ENCODE data around the gene EGFR. TPM values are rescaled to one million over a fixed set of nuclear protein-coding genes. Genes with fewer than 3 reads are reported as not detected.

Gene EGFR
- total RNA-seq, 3 donors from 2014 or later: 63.6 to 96.3 (median 72.5) TPM

DNA sequence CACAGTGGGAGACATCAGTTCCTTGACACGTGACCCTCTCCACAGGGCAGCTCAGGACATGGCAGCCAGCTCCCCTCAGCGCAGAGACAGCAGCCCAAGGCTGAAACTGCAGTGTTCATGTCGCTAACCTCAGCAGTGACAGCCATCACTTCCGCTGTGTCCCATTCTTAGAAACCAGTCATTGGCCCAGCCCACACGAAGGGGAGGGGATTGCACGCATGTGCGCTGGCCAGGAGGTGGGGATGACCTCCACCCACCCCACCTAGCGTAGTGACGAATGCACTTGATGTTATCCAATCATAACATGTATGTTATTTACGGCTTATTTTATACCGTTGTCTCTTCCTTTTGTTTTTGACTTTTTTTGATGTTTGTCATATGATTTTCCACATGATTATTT is 36.9 kb upstream of the EGFR start:
- ATAC-seq: no peak
- no peaks in the 10 kb centered on the region for H3K4me1 ChIP-seq (ENCODE audit: low read depth)
- intact Hi-C loops (cut with DNase I, micrococcal nuclease): no loop called here
- H3K9me3 ChIP-seq: no peaks in the 10 kb centered on the region
- H3K4me3 ChIP-seq: no peak overlapping the region
- TF ChIP-seq, protein P1, sequence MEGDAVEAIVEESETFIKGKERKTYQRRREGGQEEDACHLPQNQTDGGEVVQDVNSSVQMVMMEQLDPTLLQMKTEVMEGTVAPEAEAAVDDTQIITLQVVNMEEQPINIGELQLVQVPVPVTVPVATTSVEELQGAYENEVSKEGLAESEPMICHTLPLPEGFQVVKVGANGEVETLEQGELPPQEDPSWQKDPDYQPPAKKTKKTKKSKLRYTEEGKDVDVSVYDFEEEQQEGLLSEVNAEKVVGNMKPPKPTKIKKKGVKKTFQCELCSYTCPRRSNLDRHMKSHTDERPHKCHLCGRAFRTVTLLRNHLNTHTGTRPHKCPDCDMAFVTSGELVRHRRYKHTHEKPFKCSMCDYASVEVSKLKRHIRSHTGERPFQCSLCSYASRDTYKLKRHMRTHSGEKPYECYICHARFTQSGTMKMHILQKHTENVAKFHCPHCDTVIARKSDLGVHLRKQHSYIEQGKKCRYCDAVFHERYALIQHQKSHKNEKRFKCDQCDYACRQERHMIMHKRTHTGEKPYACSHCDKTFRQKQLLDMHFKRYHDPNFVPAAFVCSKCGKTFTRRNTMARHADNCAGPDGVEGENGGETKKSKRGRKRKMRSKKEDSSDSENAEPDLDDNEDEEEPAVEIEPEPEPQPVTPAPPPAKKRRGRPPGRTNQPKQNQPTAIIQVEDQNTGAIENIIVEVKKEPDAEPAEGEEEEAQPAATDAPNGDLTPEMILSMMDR (IDR thresholded peaks at IDR 0.05): no peak
- DNase-seq: no peak
- no peaks in the 10 kb centered on the region for H3K36me3 ChIP-seq (ENCODE audit: low read depth)

- ATAC-seq (peak; percentile 61), DNase-seq (no peak)
- intact Hi-C loops (cut with DNase I, micrococcal nuclease): no loop called here
- H3K4me3 ChIP-seq: no peak overlapping the region
- no peaks in the 10 kb centered on the region for H3K36me3 ChIP-seq (ENCODE audit: low read depth)
- no peaks in the 10 kb centered on the region for H3K9me3 ChIP-seq
- TF ChIP-seq, protein P1 (IDR thresholded peaks at IDR 0.05): no peak
- no peaks in the 10 kb centered on the region for H3K4me1 ChIP-seq (ENCODE audit: low read depth)
Observed at GRCh38 chr7:54985426-54986330, 33.1 kb upstream of the EGFR start.

DNA sequence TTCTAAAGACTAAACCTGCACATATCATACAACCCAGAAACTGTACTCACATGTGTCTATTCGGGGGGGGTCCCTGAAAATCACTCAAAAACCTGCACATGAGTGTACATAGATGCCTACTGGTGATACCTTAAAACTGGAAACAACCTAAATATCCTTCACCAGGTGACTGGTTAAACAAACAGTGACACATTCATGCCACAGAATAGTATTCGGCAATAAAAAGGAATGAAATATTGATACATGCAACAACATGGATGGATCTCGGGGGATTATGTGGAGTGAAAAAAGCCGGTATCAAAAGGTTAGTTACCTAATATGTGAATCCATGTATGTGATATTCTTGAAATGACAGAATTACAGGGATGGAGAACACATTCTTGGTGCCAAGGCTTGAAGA is 32.1 kb upstream of the EGFR start:
- Histone ChIP-seq H3K4me3 (no peak overlapping the region), H3K9me3 (no peaks in the 10 kb centered on the region), H3K4me1 (ENCODE audit: low read depth) (no peaks in the 10 kb centered on the region), H3K36me3 (ENCODE audit: low read depth) (no peaks in the 10 kb centered on the region)
- ATAC-seq: no peak
- DNase-seq: no peak
- intact Hi-C loops (cut with DNase I, micrococcal nuclease): no loop called here
- TF ChIP-seq, protein P1 (IDR thresholded peaks at IDR 0.05): no peak

- Histone ChIP-seq H3K4me3 (no peak overlapping the region), H3K36me3 (ENCODE audit: low read depth) (no peaks in the 10 kb centered on the region), H3K9me3 (no peaks in the 10 kb centered on the region), H3K4me1 (ENCODE audit: low read depth) (no peaks in the 10 kb centered on the region)
- TF ChIP-seq, protein P1 (IDR thresholded peaks at IDR 0.05): no peak
- intact Hi-C loops (cut with DNase I, micrococcal nuclease): no loop called here
- ATAC-seq (peak; percentile 95), DNase-seq (peak in 1 of 3 donors; percentile 29)
Observed at GRCh38 chr7:54987772-54988171, 31.0 kb upstream of the EGFR start.

DNA sequence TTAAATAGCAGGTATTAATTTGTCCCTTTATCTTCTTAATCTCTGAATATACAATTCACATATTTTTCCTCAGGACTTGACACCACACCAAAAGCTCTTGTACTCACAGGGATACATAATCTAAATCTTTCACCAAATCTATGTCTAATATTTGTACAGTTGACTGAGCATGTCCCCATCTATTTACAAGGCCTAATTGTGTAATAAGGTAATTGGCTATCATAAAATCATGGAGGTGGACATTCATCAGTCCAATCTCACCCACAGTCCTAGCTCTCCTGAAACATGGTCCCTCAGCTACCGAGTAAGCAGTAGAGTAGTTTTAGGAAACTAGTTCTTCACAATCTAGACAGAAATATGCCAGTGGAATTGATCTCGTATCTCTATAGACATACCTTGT is 30.3 kb upstream of the EGFR start:
- H3K9me3 ChIP-seq: no peaks in the 10 kb centered on the region
- ATAC-seq: no peak
- DNase-seq: no peak
- no peak overlapping the region for H3K4me3 ChIP-seq
- intact Hi-C loops (cut with DNase I, micrococcal nuclease): no loop called here
- TF ChIP-seq, protein P1 (IDR thresholded peaks at IDR 0.05): no peak
- no peaks in the 10 kb centered on the region for H3K36me3 ChIP-seq (ENCODE audit: low read depth)
- no peaks in the 10 kb centered on the region for H3K4me1 ChIP-seq (ENCODE audit: low read depth)
